ENCODE results near the gene RTN3. TPM values are rescaled to one million over a fixed set of nuclear protein-coding genes. Genes with fewer than 3 reads are reported as not detected.

Gene RTN3
- total RNA-seq, 6 experiments from 2014 or later: 114 to 144 (median 133) TPM

DNA sequence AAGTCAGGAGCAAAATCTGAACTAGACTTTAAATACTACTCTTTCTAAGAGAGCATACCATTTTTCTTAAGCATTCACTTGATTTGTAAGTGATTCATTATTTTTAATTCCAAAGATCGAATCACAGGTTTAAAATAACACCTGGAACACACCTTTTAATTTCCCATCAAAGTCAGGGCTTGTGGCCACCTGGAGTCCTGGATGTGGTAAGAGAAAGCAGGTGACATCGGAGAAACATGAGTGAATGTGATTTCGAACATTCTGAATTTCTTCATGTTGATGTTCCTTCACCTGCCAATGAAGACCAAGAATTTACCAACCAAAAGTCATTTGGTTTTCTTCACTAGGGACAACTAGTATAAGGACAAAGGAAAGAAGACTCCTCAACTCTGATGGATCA is 38.1 kb upstream of the RTN3 start:
- Mint-ChIP-seq H3K9me3 (no peaks in the 10 kb centered on the region), H3K4me1 (ENCODE audit: low read depth) (peaks cover 15% of the 10 kb centered on the region), H3K36me3 (ENCODE audit: low read depth) (peaks cover 28% of the 10 kb centered on the region; the same call in 1 of the 2 replicates), H3K27me3 (ENCODE audit: insufficient read depth) (peaks cover 2% of the 10 kb centered on the region), H3K4me3 (no peak overlapping the region), H3K27ac (no peak overlapping the region)
- DNase-seq: no peak
- TF ChIP-seq CTCF (IDR thresholded peaks at IDR 0.05): no peak

DNA sequence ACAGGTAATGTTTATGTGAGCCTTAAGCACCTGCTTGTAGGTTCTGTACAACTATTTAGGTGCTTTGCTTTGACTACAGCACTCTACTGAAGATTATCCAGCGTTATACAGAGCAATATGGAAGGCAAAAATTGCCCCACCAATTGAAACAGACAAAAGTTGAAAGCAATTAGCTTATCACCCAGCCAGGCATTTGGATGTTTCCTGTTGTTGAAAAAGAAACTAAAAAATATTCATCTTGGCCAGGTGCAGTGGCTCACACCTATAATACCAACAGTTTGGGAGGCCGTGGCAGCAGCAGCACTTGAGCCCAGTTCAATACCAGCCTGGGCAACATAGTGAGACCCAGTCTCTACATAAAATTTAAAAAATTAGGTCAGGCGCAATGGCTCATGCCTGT is 28.6 kb upstream of the RTN3 start:
- H3K4me1 Mint-ChIP-seq (ENCODE audit: low read depth): no peaks in the 10 kb centered on the region
- TF ChIP-seq CTCF (IDR thresholded peaks at IDR 0.05): no peak
- H3K36me3 Mint-ChIP-seq (ENCODE audit: low read depth): peaks cover 28% of the 10 kb centered on the region
- H3K9me3 Mint-ChIP-seq: no peaks in the 10 kb centered on the region
- H3K27ac Mint-ChIP-seq: no peak overlapping the region
- no peak for DNase-seq
- no peaks in the 10 kb centered on the region for H3K27me3 Mint-ChIP-seq (ENCODE audit: insufficient read depth)
- no peak overlapping the region for H3K4me3 Mint-ChIP-seq

GRCh38 chr11:63660972-63661371 is 20.3 kb upstream of the RTN3 start:
- no peak for TF ChIP-seq CTCF (IDR thresholded peaks at IDR 0.05)
- no peak overlapping the region for H3K4me3 Mint-ChIP-seq
- H3K4me1 Mint-ChIP-seq (ENCODE audit: low read depth): peaks cover 42% of the 10 kb centered on the region
- H3K36me3 Mint-ChIP-seq (ENCODE audit: low read depth): peaks cover 14% of the 10 kb centered on the region
- no peak overlapping the region for H3K27ac Mint-ChIP-seq
- no peak for DNase-seq
- no peaks in the 10 kb centered on the region for H3K9me3 Mint-ChIP-seq
- 0 out of 2 replicates have a peak, but pooled peaks cover 2% of the 10 kb centered on the region for H3K27me3 Mint-ChIP-seq (ENCODE audit: insufficient read depth)

- H3K27ac Mint-ChIP-seq: peak overlapping the region; percentile 80
- no peak for TF ChIP-seq CTCF (IDR thresholded peaks at IDR 0.05)
Measured at GRCh38 chr11:63663809-63664208, 17.5 kb upstream of the RTN3 start.

GRCh38 chr11:63666874-63667273 is 14.4 kb upstream of the RTN3 start:
- peak overlapping the region; percentile 76; the same call in 1 of the 2 replicates for H3K4me3 Mint-ChIP-seq
- H3K27me3 Mint-ChIP-seq (ENCODE audit: insufficient read depth): no peaks in the 10 kb centered on the region; the same call in 1 of the 2 replicates

More at GRCh38 chr11:63663809-63664208, 17.5 kb upstream of the RTN3 start:
- Mint-ChIP-seq H3K9me3 (no peaks in the 10 kb centered on the region), H3K36me3 (ENCODE audit: low read depth) (peaks cover 15% of the 10 kb centered on the region), H3K27me3 (ENCODE audit: insufficient read depth) (0 out of 2 replicates have a peak, but pooled peaks cover 2% of the 10 kb centered on the region), H3K4me3 (peak overlapping the region; percentile 58), H3K4me1 (ENCODE audit: low read depth) (peaks cover 69% of the 10 kb centered on the region)
- peak; percentile 76 for DNase-seq

More at GRCh38 chr11:63666874-63667273, 14.4 kb upstream of the RTN3 start:
- no peak for TF ChIP-seq CTCF (IDR thresholded peaks at IDR 0.05)
- Mint-ChIP-seq H3K27ac (peak overlapping the region; percentile 90), H3K9me3 (no peaks in the 10 kb centered on the region), H3K4me1 (ENCODE audit: low read depth) (peaks cover 72% of the 10 kb centered on the region), H3K36me3 (ENCODE audit: low read depth) (peaks cover 28% of the 10 kb centered on the region)
- peak; percentile 66 for DNase-seq

Measured in HFFc6 (cell line).